ENCODE data around the gene ARID3C.
"Not testable (repeated sequence)": the region's sequence is repeated elsewhere in the genome, so short reads cannot be mapped to it uniquely, and the experiment has no call there.

ARID3C gene

DNA sequence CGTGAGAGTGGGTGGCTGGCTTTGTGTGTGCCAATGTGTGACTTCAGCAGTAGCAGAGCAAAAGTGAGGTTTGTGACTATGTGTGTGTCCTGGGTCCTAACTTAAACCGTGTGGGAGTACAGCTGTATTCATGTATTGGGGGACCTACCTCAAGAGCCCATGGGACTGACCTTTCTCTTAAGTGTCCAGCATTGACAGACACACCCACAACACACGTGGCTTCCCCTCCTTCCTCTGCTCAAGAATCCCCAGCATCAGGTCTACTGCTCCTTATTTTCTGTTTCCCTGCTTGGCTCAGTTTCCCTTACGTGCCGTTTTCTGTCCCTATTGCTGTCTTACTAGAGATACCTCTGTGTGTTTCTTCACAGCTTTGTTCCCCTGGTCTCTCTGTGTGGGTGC lies 23.7 kb upstream of the ARID3C start:
- DNase-seq (ENCODE audit: low read depth in 2 of 2) = no peak

DNA sequence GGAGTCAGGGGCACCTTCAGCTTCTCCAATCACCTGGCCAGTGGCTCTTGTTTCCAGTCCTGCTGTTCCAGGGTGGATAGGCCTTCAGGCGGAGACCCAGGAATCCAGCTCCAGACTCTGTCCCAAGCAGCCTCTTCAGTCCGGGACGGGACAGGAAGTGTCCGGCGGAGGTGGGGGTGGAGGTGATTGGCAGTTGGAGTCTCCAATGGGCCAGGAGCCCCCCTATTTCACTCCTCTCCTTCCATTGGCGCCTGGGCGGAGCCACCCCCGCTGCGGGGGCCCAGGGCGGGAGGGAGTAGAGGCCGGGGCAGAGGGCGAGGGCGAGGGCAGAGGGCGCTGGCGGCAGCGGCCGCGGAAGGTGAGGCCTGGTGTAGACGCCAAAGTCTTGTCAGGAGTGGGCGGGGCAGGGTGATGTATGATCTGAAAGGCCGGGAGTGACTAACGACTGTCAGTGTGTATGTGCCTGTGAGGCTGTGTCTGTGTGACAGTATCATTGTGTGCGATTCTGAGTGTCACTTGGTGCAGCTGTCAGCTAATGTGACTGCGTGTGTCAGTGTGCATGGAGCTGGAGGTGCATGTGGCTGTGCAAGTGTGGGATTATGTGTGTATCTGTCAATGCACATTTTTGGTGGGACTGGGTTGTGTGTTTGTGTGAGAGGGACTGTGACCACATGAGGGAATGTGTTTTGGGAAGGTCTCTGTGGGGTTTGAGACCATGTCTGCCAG lies 23.2 kb upstream of the ARID3C start, which contains the start of gene IL11RA:
TSS of gene IL11RA (plus strand) at position 310 of the 726 bp plus-strand sequence. CDS start 3,033 bp downstream, outside the sequence.
- DNase-seq (ENCODE audit: low read depth in 2 of 2) = peak in 1 of 2 experiments; percentile 55

DNA sequence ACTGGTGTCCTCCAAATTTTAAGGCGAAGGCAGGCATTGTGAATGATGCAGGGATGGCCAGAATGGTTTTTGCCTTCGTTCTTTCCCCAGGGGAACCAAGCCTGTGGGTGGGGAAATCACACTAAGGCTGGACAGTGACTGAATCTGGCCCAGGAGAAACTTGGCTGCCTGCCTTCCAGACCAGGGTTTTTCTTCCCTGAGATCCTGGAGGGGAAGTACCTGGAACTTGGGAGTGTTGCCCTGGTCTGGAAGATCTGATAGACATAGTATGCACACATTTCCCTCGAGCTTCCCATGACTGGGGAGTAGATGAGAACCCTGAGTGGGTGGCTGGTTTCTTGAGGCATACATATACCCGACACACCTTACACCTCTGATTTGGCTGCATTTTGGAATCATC lies 22.5 kb upstream of the ARID3C start:
- DNase-seq (ENCODE audit: low read depth in 2 of 2) = no peak

DNA sequence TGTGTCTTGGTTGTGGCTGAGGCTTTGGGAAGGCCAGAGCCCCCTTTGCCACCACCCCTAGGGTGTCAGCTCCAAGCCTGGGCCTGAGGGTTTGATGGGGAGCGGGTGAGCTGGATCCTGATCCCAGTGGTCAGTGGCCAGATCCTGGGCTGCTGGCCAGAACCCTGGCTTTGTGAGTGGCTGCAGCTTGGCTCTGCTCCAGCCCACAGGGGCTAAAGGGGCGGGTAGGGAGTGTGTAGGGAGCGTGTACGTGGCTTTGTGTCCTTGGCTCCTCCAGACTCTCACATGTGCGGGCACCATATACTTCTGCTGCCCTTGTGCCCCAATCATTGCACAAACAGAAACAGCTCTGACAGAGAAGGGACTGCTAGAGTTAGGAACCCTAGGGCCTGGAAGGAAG lies 21.9 kb upstream of the ARID3C start:
- no peak for DNase-seq (ENCODE audit: low read depth in 2 of 2)

DNA sequence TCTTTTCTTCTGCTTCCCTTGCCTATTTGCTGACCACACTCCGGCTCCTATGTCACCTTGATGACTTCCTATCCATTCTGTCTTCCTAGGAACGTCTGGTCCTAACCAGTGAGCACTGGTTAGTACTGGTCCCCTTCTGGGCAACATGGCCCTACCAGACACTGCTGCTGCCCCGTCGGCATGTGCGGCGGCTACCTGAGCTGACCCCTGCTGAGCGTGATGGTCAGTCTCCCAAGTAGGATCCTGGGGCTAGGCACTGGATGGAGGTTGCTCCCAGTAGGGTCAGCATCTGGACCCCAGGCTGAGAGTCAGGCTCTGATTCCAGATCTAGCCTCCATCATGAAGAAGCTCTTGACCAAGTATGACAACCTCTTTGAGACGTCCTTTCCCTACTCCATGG lies 19.8 kb upstream of the ARID3C start:
- no peak for DNase-seq (ENCODE audit: low read depth in 2 of 2)

DNA sequence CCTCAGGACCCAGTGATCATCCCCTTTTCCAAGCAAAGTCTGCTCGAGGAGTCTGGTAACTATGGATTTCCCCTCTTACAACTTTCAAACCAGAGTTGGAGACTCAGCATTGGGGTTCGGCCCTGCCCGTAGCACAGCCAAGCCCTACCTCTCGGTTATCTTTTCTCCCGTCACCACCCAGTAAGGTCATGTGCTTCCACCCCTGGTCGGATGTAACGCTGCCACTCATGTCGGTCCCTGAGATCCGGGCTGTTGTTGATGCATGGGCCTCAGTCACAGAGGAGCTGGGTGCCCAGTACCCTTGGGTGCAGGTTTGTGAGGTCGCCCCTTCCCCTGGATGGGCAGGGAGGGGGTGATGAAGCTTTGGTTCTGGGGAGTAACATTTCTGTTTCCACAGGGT lies 18.8 kb upstream of the ARID3C start:
- no peak for DNase-seq (ENCODE audit: low read depth in 2 of 2)

DNA sequence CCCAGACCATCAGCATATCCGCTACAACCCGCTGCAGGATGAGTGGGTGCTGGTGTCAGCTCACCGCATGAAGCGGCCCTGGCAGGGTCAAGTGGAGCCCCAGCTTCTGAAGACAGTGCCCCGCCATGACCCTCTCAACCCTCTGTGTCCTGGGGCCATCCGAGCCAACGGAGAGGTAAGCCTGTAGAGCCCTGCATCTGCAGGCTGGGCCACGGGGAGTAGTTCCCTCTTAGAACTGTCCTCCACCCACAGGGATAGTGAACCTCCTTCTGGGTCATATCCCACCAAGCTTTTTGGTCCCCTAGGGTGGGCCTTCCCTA lies 18.2 kb upstream of the ARID3C start:
- DNase-seq (ENCODE audit: low read depth in 2 of 2) = no peak

DNA sequence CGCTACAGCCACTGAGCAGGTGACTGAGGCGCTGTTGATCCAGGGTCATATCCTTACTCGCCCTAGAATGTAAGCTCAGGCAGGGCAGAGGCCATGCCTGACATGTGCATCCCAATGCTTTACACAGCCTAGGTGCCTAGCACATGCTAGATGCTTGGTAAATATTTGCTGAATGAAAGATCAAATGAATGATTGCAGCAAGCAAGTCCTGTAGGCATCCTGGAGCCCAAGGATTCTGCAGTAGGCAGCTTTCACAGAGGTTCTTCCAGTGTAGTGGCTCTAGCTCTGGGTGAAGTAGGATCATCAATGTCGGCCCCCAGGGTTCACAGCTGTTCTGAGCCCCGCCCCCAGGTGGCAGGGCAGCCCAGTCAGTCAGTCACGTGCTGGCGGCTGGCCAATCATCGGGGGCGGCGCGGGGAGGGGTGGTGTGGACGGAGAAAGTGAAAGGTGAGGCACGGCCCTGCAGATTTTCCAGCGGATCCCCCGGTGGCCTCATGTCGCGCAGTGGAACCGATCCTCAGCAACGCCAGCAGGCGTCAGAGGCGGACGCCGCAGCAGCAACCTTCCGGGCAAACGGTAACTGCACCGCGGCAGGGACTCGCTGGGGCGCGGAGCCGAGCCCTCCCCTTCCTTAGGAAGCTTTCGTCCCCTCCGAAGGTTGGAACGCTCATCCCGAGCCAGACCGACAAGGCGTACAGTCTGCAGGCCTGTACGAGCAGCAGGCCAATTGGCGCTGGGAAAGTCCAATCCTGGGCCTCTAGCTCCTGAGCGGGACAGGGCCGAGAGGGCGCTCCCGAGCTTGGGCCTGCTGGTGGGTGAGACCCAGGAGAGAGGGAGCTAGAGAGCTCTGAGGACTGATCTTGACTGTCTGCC lies 17.6 kb upstream of the ARID3C start, which contains the start of gene GALT:
TSS of gene GALT (plus strand) at position 465 of the 873 bp plus-strand sequence. CDS start at position 495, 30 bp downstream.
- DNase-seq (ENCODE audit: low read depth in 2 of 2) = peak; percentile 92 to 98

DNA sequence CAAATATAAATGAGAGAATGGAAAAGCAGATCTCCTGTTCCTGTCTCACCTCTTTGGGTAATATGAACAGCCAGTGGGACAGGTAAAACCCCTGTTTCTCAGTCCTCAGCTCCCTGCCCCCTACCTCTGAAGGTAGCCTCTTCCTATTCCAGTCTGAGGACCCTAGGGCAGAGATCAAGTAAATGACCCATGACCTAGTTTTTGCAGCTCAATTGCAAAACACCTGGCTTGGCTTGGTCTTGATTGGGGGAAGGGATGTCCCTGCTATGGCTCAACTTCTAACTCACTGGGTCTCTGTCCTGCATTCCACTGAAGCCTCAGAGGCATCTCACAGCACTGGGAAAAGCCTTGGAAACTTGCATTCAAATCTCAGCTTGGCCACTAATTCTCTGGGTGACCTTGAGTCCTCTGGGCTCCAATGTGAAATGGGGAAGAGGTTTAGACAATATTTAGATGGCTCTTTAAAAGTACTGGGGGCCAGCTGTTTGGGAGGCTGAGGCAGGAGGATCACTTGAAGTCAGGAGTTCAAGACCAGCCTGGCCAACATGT lies 16.0 kb upstream of the ARID3C start:
- no peak for DNase-seq (ENCODE audit: low read depth in 2 of 2)

DNA sequence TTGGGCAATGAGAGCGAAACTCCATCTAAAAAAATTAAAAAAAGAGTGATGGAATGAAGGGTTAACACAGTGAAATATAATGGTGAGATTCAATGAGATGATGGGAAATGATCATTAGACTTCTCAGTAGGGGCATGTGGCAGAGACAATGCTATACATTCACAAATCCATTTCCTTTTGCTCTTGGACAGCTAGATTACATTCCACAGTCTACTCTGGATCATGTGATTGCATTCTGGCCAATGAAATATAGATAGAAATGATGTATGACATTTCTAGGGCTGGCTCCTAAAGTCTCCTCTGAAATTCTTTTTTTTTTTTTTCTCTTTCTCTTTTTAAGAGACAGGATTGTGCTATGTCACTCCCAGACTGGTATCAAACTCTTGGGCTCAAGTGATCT lies 13.8 kb upstream of the ARID3C start:
- no peak for DNase-seq (ENCODE audit: low read depth in 2 of 2)

DNA sequence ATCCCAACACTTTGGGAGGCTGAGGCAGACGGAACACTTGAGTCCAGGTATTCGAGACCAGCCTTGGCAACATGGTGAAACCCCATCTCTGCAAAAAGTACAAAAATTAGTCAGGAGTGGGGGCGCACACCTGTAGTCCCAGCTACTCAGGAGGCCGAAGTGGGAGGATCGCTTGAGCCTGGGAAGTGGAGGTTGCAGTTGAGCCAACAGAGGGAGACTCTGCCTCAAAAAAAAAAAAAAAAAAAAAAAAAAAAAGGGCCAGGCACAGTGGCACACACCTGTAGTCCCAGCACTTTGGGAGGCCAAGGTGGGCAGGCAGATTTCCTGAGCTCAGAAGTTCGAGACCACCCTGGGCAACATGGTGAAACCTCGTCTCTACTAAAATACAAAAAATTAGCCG lies 10.5 kb upstream of the ARID3C start:
- not testable (repeated sequence) for DNase-seq (ENCODE audit: low read depth in 2 of 2)

DNA sequence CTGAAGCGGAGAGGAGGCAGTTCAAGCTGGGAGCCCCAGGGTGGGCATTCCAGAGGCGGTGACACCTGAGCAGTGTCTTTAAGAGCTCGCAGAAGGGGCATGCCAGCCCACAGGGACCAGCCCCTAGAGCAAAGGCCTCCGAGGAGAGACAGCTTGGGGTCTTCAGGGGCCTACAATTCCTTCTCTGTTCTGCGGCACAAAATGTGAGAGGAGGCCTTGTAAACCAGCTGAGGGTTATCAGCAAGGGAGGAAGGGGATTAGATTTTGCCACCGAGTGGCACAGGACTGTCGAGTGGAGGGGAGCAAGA lies 9.2 kb upstream of the ARID3C start:
- no peak for DNase-seq (ENCODE audit: low read depth in 2 of 2)

DNA sequence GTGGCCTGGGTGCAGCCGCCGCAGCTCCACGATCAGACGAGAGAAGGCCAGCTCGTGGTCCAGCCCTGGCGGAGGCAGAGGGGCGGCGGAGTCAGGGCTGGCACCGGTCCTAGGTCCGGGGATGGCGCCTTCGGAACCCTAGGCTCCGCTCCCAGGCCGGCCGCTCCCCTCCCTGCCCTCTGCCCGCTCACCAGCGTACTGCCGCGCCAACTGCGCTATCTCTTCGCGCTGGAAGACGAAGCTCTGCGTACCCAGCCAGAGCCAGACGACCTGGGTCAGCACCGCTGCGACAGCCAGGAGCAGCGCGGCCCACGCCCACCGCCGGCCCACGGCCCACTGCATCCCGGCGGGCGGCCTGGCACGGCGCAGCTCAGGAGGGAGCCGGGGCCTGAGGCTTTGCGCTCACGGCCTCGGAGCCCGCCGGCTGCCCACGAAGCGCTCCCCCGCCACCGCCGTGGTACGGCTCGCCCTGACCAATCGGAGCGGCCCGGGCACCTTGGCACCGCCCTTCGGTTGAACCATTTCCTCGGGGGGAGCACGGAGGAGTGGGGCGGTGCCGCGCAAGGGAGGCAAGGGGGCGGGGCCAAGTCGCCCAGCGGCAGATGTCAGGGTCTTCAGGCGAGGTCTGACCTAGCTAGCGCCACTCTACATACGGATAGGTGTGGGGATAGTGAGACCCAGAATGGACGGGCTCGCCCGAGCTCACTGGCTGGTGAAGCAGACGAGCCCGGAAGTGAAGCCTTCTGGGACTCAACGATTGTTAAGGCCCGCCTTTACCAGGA lies 8.7 kb upstream of the ARID3C start, which contains the start of gene SIGMAR1:
TSS of gene SIGMAR1 (minus strand) at position 432 of the 782 bp plus-strand sequence. CDS start at position 342, 90 bp downstream.
- DNase-seq (ENCODE audit: low read depth in 2 of 2) = peak; percentile 87 to 92

DNA sequence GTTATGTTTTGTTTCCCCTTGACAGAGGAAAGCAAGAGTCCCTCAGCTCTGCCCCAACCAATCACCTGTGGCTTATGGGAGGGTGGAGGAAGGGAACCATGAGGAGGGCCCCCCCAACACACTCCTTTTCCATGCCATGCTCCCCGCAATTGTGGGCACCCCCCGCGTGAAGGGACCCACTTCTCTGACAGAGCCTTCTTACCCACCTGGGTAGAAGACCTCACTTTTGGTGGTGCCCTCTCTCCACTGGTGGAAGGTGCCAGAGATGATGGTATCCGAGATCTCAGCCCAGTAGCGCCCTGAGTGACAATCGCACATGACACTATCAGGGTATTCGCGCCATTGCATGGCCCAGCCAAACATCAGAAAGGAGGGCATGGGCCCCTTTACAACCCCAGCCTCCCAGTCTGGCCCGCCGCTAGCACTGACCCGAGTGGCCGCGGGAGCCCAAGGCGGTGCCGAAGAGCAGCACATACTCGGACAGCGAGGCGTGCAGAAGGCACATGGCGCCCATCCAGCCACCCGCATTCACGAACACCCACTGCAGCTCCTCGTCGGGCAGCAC lies 8.0 kb upstream of the ARID3C start:
- DNase-seq (ENCODE audit: low read depth in 2 of 2) = no peak

DNA sequence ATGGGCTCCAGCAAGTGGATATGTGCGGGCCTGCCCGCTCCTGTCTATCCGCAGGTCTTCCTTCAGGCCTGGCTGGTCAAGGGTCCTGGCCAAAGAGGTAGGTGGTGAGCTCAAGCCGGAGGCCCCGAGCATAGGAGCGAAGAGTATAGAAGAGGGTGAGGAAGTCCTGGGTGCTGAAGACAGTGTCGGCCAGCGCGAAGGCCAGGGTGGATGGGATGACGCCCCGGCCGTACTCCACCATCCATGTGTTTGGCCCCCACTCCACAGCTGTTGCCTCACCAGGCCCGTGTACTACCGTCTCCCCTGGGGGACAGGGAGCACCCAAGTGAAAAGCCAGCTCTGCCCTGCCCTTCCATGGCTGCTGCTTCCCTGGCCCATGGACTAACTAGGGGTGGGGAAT lies 6.7 kb upstream of the ARID3C start:
- no peak for DNase-seq (ENCODE audit: low read depth in 2 of 2)

DNA sequence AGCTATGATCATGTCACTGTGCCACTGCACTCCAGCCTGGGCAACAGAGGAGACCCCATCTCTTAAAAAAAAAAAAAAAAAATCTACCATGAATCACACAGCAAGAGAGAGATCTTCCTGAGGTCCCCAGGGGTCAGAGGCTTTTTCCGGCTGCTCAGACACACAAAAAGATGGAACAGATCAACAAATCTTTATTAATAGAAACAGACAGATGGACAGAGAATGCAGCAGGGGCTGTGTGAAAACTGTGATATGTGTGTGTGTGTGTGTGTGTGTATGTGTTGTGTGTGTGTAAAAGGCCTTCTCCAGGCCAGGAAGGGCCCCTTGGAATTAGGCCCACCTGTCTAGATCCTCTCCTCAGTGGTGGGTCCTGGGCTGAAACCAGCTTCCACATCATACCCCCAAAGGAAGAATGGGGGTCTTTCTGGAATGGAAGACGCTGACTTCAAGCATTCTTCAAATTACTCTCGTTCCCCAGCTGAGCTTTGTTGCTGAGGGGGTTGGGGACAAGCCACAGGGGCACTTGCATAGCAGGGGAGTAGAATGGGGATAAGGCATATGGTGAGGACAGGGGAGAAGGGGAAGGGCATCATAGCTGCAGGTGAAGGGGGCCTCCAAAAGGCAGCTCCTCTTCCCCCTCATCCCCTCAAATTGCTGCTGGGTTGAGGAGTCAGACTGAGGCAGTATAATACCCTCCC lies 5.8 kb upstream of the ARID3C start:
- DNase-seq (ENCODE audit: low read depth in 2 of 2) = no peak

DNA sequence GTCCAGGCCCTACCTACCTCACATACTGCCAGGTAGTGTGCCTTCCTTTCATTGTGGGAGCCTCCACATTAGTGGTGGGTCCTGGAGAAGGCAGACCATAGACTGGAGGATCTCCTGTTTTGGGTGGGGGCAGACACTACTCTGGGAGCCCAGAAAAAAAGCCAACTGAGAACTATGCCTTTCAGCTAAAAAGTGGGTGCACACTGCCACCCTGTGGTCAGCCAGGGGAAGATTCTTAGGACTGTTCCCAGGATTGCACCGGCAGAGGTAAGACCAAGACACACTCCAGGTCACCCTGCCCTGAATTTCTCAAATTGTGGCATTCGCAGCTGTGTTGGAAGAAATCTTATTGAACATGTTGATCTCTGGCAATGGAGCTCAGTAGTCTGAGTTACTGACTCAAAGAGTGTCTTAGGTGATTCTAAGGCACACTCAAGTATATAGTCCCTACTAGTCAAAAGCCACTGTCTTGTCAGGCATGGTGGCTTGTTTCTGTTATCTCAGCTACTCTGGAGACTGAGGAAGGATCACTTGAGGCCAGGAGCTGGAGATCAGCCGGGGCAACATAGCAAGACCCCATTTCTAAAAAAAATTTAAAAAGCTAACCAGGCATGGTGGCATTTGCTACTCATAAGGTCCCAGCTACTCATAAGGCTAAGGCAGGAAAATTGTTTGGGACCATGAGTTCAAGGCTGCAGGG lies 5.1 kb upstream of the ARID3C start:
- peak; percentile 57 to 61 for DNase-seq (ENCODE audit: low read depth in 2 of 2)

DNA sequence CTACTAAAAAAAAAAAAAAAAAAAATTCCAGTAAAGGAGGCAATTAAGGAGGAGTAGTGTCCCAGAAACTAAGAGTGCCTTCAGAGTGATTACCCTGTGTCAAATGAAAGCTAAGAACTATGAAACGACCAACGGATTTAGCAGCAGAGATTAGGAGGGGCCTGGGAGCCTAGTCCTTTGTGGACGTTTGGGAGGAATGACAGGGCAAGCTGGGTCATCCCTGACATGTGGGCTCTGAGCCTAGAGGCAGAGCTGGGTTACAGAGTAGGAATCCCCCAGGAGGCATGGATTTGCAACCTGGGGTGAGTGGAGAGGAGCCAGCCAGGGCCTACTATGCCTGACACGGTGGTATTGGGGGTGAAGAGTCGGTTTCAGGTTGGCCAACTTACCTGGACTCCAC lies 4.3 kb upstream of the ARID3C start:
- no peak for DNase-seq (ENCODE audit: low read depth in 2 of 2)

DNA sequence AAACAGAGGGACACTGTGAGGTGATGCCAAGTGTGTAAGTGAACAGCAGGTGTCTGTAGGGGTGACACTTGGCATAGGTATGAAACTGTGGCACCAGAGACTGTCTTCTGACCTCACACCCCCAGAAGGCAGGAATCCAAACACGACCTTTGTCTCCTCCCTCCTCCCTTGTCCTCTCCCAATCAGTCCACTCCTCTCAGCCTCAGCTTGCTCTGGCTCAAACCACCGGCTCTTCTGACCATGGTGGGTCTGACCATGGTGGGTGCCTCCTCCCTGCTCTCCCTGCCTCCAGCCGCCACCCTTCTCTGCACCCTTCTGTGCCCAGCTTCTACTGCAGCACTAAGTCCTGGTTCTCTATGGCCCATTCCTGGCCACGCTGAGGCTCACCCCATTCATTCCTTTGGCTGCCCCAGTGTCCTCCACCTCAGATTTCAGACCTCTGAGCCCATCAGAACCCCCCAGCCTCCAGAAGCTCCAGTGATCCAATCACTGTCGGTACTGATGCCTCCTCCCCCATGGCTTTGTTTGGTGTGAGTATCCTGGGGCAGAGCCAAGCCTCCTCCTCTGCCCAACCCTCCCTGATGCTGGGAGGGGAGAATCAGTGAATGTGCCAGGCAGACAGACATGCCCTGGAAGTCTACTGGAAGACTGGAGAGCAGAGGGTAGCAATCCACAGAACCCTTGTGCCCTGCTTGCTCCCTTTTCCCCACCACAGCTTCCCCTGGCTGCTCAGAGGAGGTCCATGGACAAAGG lies 1.7 kb upstream of the ARID3C start:
- DNase-seq (ENCODE audit: low read depth in 2 of 2) = no peak

DNA sequence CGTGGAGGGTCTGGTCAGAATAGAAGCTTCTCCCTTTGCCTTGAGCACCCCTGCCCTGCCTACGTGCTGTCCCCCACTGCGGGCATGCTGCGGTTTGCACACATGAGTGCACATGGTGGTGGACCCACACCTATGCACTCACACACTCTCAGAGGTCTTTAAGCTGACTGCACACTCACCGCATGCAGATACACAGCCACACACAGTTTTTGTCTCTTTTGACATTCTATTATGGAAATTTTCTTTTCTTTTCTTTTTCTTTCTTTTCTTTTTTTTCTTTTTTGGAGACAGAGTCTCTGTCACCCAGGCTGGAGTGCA lies 584 bp upstream of the ARID3C start:
- DNase-seq (ENCODE audit: low read depth in 2 of 2) = no peak
